ENCODE measurements around the gene RAPGEF6. TPM values are rescaled to one million over a fixed set of nuclear protein-coding genes. Genes with fewer than 3 reads are reported as not detected.

RAPGEF6 gene
- total and polyA plus RNA-seq, 9 of the 15 experiments (the other 6 are each of a cell fraction or from before 2014, with no cell fraction given), result 2.7 to 23.4 (median 12.7) TPM

DNA sequence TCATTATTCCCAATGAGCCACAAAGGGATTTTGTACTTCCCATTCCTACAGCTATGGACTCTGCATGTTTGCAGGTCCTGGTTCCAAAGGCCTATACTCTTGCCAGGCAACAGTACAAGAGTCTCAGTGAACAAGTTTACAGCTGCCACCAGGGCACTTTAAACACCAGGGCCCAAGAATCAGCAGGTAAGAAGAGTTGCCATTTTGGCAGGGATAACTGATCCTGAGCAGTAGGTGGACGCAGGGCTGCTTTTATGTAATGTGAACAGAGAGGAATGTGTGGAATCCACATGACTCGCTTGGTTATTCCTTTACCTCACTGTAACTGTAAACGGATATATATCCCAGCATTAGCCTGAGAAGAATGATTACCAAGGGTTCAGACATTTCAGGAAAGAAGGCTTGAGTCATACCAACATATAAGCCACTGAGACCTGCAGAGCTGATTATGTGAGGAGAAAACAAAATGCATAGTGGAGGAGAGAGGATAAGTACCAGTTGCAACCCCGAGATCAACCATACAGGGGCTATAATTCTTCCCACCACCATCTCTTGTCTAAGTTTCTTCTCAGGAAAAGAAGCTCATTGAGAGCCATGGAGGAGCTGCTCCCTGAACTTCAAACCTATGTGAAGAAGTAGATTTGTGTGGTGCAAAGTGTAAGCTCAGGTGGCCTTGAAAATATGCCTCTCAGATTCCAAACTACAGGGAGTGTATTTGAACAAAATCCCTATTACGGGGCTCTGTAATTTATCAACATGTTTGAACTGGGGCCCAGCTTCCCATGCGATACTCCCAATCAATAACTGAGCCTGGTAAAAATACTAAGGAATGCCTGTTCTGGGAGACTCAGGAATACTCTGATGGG is 24.6 kb downstream of the RAPGEF6 start:
- Histone ChIP-seq H2AFZ (ENCODE audit: low read depth, low read length) (no peak overlapping the region), H3K4me2 (ENCODE audit: insufficient read depth, low read length) (no peak overlapping the region)

More for the DNA sequence above, 24.6 kb downstream of the RAPGEF6 start:
- H4K20me1 ChIP-seq (replicated peaks; ENCODE audit: control insufficient read depth, insufficient read depth, low read length), result peaks cover 23% of the 10 kb centered on the region
- H3K27ac ChIP-seq (ENCODE audit: extremely low read depth, low read depth, low read length), result peak overlapping the region; percentile 9; the same call in 1 of the 3 replicates
- no peak overlapping the region for H3K4me3 ChIP-seq
- H3K9ac ChIP-seq (ENCODE audit: insufficient read depth in 1 of 2, low read depth in 2 of 2, low read length in 2 of 2), result no peak overlapping the region
- peaks cover 11 to 40% of the 10 kb centered on the region in 2 experiments; a peak in 4 of 5 replicates for H3K4me1 ChIP-seq (replicated peaks in 1 of 2; ENCODE audit: control insufficient read depth in 2 of 2, insufficient read depth in 2 of 2, low read length in 2 of 2)
- H3K9me1 ChIP-seq (ENCODE audit: control insufficient read depth, insufficient read depth, low read length), result no peaks in the 10 kb centered on the region
- H3K9me3 ChIP-seq (replicated peaks; ENCODE audit: control insufficient read depth, insufficient read depth, low read depth, low read length), result no peaks in the 10 kb centered on the region
- peaks cover 97% of the 10 kb centered on the region for H3K79me2 ChIP-seq (ENCODE audit: control insufficient read depth, insufficient read depth, low read length)
- WGBS (ENCODE audit: insufficient coverage, low coverage, missing lambda C conversion rate), result 50% methylated on average over 6 of the region's 6 CpGs
- ATAC-seq (peak; percentile 19), FAIRE-seq (no peak), DNase-seq (ENCODE audit: extremely low read depth in 1 of 4, low spot score in 3 of 4) (no peak)
- TF ChIP-seq PKNOX1 (IDR thresholded peaks at IDR 0.05) (no peak), MYNN (IDR thresholded peaks at IDR 0.05) (peak; percentile 30; the same call in 1 of the 2 replicates), MYNN (CRISPR knock-in tag; IDR thresholded peaks at IDR 0.05) (no peak), ZBTB49 (CRISPR knock-in tag; IDR thresholded peaks at IDR 0.05; ENCODE audit: borderline replicate concordance) (no peak)
- BruUV-seq (replicated peaks), result no TSS peak
- intact Hi-C loops (cut with micrococcal nuclease), result no loop called here
- in situ Hi-C loops (cut with MboI), result no loop called here
- CTCF ChIA-PET (ENCODE audit: low intra/inter-chr PET ratio), result no interaction called here
- POLR2A ChIA-PET, result interaction anchor here (0.5 to 1.7 kb wide), 6 partner anchors 9 to 96 kb away, joined by 3 to 6 read pairs (median 4); no protein-coding TSS in a partner anchor
- H3K36me3 ChIP-seq (ENCODE audit: control insufficient read depth, insufficient read depth, low read length), result peaks cover 3% of the 10 kb centered on the region; the same call in 1 of the 3 replicates
- H3K27me3 ChIP-seq (ENCODE audit: control insufficient read depth in 2 of 2, insufficient read depth in 2 of 2, low read length in 2 of 2), result no peaks in the 10 kb centered on the region

Measured in K562 (cell line).